Lower lobe of right lung (tissue), 2 donors: Measurements from ENCODE around the gene MTCL1. TPM values are rescaled to one million over a fixed set of nuclear protein-coding genes. Genes with fewer than 3 reads are reported as not detected.

Experiments used
- ATAC-seq, 2 donors: fragments of 200-7000 bp; cut with Tn5 transposase; one replicate each; pipeline ENCODE4 v1.9.1; 2020 to 2022; ENCODE audit warnings: mild to moderate bottlenecking in 2 of 2, moderate library complexity in 2 of 2
- DNase-seq: peaks from one replicate; pipeline ENCODE4 v3.0.0-alpha.2; 2020
- H3K27ac ChIP-seq: fragments of 200-600 bp; one replicate; pipeline ENCODE4 v1.8.0; 2022
- H3K27me3 ChIP-seq: fragments of 200-600 bp; one replicate; pipeline ENCODE4 v1.8.0; 2022; ENCODE audit warnings: low read depth
- H3K36me3 ChIP-seq: fragments of 200-600 bp; one replicate; pipeline ENCODE4 v1.8.0; 2022; ENCODE audit warnings: mild to moderate bottlenecking
- H3K4me1 ChIP-seq: fragments of 200-600 bp; one replicate; pipeline ENCODE4 v1.8.0; 2022
- H3K4me3 ChIP-seq: fragments of 200-600 bp; one replicate; pipeline ENCODE4 v1.8.0; 2022; ENCODE audit warnings: mild to moderate bottlenecking
- H3K9me3 ChIP-seq: fragments of 200-600 bp; one replicate; pipeline ENCODE4 v1.8.0; 2022
- intact Hi-C: fragments of 100-400 bp; cut with DNase I; formaldehyde crosslinking; loops from one replicate; pipeline ENCODE4 v1.11.0; 2022
- total RNA-seq: library from RNA; stranded (reverse); fragmentation: NEBNext Ultra II Directional; extraction: Animal tissue kit (Norgen Biotek cat#: 25700); gene quantifications from one replicate; pipeline ENCODE4 v1.2.1, GENCODE V29; 2021
- TF ChIP-seq, protein P1 (sequence below): fragments of 200-600 bp; IDR thresholded peaks from one replicate; pipeline ENCODE4 v1.8.0; 2022; ENCODE audit warnings: antibody characterized with exemption, mild to moderate bottlenecking
- donor health status: DM: no; HTN: yes; CAD: no; lungs with severe emphysema.

The MTCL1 gene
- total RNA-seq, 1 donor from 2014 or later: 7.9 TPM

DNA sequence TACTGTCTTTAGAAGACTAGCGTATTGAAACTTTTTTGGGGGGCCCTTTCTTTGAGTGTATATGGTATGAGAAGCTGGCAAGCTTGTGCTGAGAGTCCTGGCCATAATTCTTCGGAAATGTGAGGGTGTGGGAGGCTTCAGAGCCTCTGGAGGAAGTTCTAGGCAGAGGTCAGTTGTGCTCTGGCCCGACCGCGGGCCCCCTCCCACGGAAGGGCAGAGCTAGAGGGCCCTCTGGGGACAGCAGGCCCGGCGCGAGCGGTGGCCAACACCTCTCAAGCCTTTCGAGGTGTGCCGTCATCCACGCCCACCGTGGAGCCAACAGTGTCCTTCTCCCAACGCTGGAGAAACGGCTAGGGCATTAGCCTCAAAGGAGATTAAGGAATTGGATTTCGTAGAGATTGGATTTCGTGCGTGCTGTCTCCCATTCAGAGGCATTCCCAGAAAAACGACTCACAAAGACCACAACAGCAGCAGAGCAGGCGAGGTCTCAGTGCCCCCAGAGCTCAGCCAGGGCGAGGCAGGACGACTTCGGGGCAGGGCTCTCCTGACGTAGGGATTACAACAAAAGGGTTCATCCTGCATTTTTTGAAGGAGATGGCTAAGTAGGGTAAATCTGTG lies 2.2 kb upstream of the MTCL1 start:
- DNase-seq: no peak
- intact Hi-C loops: no loop called here
- H3K4me3 ChIP-seq: no peak overlapping the region

DNA sequence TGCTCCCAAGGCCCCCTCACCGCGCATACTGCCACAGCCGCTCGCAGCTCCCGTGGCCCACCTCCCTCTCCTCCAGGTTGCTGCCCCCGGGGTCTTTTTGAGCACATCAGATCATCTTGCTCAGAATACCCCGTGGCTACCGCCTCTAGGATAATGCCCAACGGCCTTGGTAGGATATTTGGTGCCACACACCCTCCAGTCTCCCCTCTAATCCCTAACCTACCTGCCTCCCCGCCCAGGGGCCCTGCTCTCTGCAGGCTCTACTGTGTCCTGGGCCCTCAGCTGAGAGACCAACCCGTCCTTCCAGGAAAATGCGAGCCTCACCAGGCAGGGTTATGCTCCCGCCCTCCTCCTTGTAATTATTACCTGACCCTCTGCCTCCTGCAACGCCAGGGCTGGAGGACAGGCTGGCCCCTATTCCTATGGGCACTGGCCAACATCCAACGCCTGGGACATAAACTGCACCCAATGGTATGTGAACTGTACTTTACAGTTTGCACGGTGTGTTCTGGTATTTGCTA lies 1.5 kb upstream of the MTCL1 start:
- peaks cover 14% of the 10 kb centered on the region for H3K4me1 ChIP-seq
- H3K9me3 ChIP-seq: no peaks in the 10 kb centered on the region
- no peak for DNase-seq
- peak; percentile 3 to 4 for ATAC-seq
- intact Hi-C loops: no loop called here
- H3K27me3 ChIP-seq: peaks cover 16% of the 10 kb centered on the region
- H3K27ac ChIP-seq: peak overlapping the region; percentile 79
- TF ChIP-seq, protein P1, sequence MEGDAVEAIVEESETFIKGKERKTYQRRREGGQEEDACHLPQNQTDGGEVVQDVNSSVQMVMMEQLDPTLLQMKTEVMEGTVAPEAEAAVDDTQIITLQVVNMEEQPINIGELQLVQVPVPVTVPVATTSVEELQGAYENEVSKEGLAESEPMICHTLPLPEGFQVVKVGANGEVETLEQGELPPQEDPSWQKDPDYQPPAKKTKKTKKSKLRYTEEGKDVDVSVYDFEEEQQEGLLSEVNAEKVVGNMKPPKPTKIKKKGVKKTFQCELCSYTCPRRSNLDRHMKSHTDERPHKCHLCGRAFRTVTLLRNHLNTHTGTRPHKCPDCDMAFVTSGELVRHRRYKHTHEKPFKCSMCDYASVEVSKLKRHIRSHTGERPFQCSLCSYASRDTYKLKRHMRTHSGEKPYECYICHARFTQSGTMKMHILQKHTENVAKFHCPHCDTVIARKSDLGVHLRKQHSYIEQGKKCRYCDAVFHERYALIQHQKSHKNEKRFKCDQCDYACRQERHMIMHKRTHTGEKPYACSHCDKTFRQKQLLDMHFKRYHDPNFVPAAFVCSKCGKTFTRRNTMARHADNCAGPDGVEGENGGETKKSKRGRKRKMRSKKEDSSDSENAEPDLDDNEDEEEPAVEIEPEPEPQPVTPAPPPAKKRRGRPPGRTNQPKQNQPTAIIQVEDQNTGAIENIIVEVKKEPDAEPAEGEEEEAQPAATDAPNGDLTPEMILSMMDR: no peak
- H3K36me3 ChIP-seq: no peaks in the 10 kb centered on the region
- peak overlapping the region; percentile 68 for H3K4me3 ChIP-seq

More for the DNA sequence above, 2.2 kb upstream of the MTCL1 start:
- TF ChIP-seq, protein P1: no peak
- ATAC-seq: no peak
- peaks cover 16% of the 10 kb centered on the region for H3K27me3 ChIP-seq
- peaks cover 14% of the 10 kb centered on the region for H3K4me1 ChIP-seq
- no peaks in the 10 kb centered on the region for H3K9me3 ChIP-seq
- H3K36me3 ChIP-seq: no peaks in the 10 kb centered on the region
- no peak overlapping the region for H3K27ac ChIP-seq

DNA sequence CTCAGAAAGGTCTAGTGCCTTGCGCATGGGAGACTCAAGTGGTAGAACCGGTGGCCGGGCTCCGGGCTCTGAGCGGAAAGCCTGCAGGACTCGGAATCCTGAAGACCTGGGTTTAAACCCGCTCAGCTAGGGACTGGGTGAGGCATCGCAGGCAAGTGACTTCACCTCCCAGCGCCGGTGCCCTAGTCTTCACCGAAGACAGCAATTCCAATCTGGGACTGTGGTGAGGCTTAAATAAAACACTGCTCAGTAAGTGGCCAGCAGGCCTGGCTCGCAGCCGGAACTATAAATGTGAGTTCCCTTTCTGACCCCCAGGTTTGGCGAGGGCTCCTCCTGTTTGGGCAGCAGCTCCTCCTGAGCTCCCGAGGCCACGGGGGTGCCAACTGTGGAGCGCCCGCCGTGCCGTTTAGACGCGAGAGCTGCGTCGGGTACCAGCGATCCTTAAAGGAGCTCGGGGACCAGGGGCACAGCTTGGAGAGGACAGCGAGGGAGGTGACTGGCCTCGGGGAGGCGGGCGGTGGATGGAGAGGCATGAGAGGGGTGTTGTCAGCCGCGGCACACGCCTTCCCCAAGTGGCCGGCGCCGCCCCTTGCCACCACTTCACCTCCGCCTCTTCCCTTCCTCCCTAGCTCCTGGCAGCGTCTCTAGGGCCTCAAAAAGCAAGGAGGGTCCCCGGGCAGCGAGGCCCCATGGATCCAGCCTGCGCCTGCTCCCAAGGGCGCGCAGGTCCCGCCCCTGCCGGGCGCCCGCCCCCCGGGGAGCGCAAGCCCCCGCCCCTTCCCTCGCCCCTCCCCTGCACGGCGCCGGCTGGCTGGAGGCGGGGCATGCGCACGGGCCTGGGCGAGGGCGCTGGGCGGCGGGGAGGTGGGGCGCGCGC lies 757 bp upstream of the MTCL1 start:
- ATAC-seq (peak; percentile 95 to 97), DNase-seq (peak; percentile 90)
- H3K27me3 ChIP-seq: peaks cover 16% of the 10 kb centered on the region
- no peaks in the 10 kb centered on the region for H3K9me3 ChIP-seq
- no peaks in the 10 kb centered on the region for H3K36me3 ChIP-seq
- TF ChIP-seq, protein P1: no peak
- peak overlapping the region; percentile 68 for H3K4me3 ChIP-seq
- H3K27ac ChIP-seq: peak overlapping the region; percentile 79
- H3K4me1 ChIP-seq: peaks cover 14% of the 10 kb centered on the region
- intact Hi-C loops: no loop called here

DNA sequence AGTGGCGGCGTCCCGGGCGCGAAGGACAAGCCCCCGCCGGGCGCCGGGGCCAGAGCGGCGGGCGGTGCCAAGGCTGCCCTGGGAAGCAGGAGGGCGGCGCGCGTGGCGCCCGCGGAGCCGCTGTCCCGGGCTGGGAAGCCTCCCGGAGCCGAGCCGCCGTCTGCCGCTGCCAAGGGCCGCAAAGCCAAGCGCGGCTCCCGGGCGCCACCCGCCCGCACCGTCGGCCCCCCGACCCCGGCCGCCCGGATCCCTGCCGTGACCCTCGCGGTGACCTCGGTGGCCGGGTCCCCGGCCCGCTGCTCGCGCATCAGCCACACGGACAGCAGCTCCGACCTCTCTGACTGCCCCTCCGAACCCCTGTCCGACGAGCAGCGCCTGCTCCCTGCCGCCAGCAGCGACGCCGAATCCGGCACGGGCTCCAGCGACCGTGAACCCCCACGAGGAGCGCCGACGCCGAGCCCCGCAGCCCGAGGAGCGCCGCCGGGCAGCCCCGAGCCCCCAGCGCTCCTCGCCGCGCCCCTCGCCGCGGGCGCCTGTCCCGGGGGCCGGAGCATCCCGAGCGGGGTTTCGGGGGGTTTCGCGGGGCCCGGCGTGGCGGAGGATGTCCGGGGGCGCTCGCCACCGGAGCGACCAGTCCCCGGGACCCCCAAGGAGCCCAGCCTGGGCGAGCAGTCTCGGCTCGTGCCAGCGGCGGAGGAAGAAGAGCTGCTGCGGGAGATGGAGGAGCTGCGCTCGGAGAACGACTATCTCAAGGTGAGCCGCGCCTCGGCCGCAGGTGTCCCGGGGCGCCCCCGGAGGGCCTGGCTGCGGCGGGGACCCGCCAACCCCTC lies 820 bp downstream of the MTCL1 start:
- DNase-seq: no peak
- peaks cover 14% of the 10 kb centered on the region for H3K4me1 ChIP-seq
- no peaks in the 10 kb centered on the region for H3K36me3 ChIP-seq
- TF ChIP-seq, protein P1: no peak
- H3K27ac ChIP-seq: no peak overlapping the region
- peak overlapping the region; percentile 62 for H3K4me3 ChIP-seq
- intact Hi-C loops: no loop called here
- H3K27me3 ChIP-seq: peaks cover 13% of the 10 kb centered on the region
- no peaks in the 10 kb centered on the region for H3K9me3 ChIP-seq
- ATAC-seq: no peak
